Fibroblast of the aortic adventitia (primary cell): ENCODE results near the gene STK4. TPM values are rescaled to one million over a fixed set of nuclear protein-coding genes. Genes with fewer than 3 reads are reported as not detected.

Experiments used
- DNase-seq: peaks from one replicate; pipeline ENCODE4 v3.0.0-alpha.2; 2010; ENCODE audit warnings: low read depth
- H3K4me3 ChIP-seq: 2 replicates; pipeline ENCODE4 v1.5.1; 2011; ENCODE audit warnings: low read depth, mild to moderate bottlenecking, control low read depth, low read length, moderate library complexity
- CTCF ChIP-seq: IDR thresholded peaks from 2 replicates; pipeline ENCODE4 v1.5.1; 2011; ENCODE audit warnings: mild to moderate bottlenecking, low read length, control low read depth, inconsistent platforms; ENCODE audit not compliant: insufficient read depth
- total RNA-seq: library from RNA; depleted of rRNA; stranded (reverse); fragments of >200 nt; gene quantifications from 2 replicates; pipeline ENCODE4 v1.2.3, GENCODE V29; 2012; ENCODE audit warnings: low replicate concordance

STK4 gene
- total RNA-seq, 1 donor: 41.6 TPM

DNA sequence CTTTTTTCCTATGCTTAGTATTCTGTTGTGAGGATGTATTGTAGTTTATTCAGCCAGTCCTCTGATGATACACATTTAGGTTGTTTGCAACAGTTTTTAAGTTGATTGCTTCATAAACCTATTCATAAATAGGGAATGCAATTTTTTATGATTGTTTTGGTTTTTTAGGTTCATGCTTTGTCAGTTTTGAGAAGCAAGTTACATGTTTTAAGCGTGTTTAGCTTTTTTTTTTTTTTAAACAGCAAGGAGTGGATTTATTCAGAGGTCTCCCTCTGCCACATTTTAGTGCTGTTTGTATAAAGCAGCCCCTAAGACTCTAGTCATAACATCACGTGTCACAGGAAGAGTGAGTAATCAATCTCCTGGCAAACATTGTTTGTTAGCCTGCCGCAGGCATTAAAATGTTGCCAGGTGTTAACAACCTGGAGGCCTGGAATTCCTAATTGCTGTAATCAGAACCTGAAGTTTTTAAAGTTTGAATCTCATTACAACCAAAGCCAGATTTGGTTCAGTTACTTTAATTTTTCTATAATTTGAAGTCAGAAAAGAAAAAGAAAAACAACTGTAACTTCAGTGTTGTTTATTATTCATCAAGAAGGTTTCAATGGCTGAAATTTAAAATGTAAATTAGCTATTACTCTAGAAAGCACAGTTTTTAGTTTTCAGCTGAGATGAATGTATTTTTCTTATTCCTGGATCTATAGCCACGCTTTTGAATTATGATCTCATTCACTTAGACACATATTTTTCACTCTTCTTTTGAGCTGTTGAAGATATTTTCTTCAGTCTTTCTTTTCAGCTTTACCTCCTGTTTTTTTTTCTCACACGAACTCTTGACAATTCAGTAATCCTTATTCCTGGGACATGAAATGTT lies 75.4 kb downstream of the STK4 start:
- no peak for TF ChIP-seq CTCF
- H3K4me3 ChIP-seq: no peak overlapping the region
- DNase-seq: peak; percentile 50

- DNase-seq: no peak
- no peak overlapping the region for H3K4me3 ChIP-seq
- no peak for TF ChIP-seq CTCF
These were observed 76.7 kb downstream of the STK4 start for GRCh38 chr20:45042978-45043377.

DNA sequence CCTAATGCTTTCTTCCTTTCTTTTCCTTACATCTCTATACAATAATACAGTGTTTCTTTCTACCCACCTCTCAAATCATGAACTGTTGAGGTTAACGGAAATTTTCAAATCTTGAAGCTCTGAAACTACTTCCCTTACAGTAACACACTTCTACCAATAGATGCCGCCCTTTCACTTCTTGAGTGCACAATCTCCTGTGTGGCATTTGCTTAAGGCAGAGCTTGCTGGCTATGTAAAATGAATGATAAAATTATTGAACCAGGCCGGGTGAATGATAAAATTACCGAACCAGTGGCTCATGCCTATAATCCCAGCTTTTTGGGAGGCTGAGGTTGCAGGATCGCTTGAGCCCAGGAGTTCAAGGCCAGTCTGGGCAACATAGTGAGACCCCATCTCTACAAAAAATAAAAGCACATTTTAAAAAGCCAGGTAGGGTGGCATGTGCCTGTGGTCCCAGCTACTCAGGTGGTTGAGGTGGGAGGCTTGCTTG lies 77.8 kb downstream of the STK4 start:
- peak; percentile 90 for DNase-seq
- H3K4me3 ChIP-seq: no peak overlapping the region
- TF ChIP-seq CTCF: peak; percentile 95

DNA sequence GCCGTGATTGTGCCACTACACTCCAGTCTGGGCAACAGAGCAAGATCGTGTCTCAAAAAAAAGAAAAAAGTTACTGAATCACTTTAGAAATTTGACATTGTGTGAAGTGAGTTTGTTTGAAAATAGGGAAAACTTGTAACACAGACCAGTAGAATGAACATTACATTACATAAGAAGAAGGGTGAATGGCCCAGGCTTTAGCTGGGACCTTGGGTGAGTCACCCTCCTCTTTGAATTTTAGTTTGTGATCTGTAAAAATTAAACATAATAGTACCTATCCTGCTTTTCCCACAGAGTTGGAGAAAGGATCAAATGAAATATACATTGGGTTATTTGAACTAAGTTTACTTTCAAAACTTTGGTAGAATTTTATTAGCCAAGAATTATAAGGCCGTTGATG lies 78.3 kb downstream of the STK4 start:
- TF ChIP-seq CTCF: no peak
- DNase-seq: no peak
- H3K4me3 ChIP-seq: no peak overlapping the region

DNA sequence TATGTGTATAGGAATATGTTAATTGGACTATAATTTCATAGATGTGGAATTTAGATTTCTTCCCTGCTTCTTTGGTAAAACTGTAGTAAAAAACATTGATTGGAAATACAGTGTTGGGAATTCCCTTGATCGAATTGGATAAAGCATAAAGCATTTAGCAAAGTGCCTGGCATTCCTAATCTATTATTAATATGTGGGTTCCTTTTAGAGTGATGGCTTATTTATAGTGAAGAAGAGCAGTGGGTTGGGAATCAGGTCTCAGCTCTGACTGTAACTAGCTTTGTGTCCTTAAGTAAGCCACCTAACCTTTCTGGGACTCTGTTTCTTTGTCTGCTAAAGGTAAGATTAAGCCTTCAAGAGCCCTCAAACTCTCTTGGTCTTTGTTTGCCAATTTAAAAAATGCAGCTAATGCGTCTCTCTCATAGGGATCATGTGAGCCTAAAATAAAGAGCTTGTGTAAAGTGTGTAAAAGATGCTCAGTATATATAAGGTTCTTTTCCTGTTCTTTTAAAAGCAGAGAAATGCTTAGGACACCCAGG lies 81.3 kb downstream of the STK4 start:
- no peak for TF ChIP-seq CTCF
- no peak for DNase-seq
- H3K4me3 ChIP-seq: no peak overlapping the region

DNA sequence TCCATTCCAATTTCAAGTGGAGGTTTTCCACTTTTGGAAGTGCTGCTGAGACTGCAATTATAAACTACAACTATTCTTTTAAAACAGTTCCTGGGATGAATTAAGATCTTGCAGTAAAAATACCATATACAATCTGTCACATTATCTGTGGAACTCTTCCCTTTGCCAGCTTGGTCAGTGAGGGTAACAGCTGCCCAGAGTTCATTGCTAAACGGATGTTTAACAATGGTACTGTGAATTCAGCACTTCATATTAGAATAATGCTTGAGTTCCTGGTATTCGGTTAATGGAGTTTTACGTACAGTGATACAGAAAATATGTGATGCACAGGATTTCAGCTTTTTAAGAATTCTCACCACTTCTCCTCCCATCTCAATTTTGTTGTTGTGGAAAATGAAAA lies 83.1 kb downstream of the STK4 start:
- H3K4me3 ChIP-seq: no peak overlapping the region
- no peak for TF ChIP-seq CTCF

More for the DNA sequence above, 83.1 kb downstream of the STK4 start:
- DNase-seq: no peak
